Adrenal gland (tissue), 5 donors: ENCODE results near the gene FARP1.

Source experiments
- POLR2A ChIP-seq, 2 donors: fragments of 450-650 bp; IDR thresholded peaks; one replicate each; pipeline ENCODE4 v1.6.1; 2017; ENCODE audit warnings: antibody characterized with exemption in 2 of 2, mild to moderate bottlenecking in 2 of 2, moderate library complexity in 1 of 2
- TF ChIP-seq, protein P1 (sequence below), 6 experiments: fragments of 450-650 bp in 4 of 6; fragments of 200-600 bp in 2 of 6; sonication (generic) in 1 of 6; IDR thresholded peaks; 1 replicate in 5 of 6; 2 replicates in 1 of 6; pipeline versions ENCODE4 v1.5.1 to v1.8.0; 2016 to 2021; ENCODE audit warnings: antibody characterized with exemption in 6 of 6, mild to moderate bottlenecking in 2 of 6, moderate library complexity in 1 of 6
- donor health status: DM: no; HTN: no; CAD: no.

DNA sequence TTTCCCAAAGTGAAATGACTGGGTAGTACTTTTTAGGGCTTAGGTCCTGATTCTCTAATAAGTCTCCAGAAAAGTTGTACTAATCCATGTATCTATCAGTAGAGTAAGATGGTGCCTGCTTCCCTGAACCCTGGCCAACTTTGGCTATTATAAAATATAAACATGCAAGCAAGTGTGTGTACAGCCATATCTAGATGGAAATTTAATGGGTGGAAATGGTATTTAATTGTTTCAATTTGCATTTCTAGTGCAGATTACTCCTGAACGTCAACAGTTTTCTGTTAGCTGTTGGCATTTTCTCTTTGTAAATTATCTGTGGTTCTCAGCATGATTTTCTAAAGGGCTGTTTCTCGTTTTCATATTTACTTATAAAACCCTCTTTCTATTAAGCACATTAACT lies 221.3 kb downstream of the FARP1 start:
- no peak for TF ChIP-seq POLR2A (IDR thresholded peaks at IDR 0.05)
- TF ChIP-seq, protein P1, sequence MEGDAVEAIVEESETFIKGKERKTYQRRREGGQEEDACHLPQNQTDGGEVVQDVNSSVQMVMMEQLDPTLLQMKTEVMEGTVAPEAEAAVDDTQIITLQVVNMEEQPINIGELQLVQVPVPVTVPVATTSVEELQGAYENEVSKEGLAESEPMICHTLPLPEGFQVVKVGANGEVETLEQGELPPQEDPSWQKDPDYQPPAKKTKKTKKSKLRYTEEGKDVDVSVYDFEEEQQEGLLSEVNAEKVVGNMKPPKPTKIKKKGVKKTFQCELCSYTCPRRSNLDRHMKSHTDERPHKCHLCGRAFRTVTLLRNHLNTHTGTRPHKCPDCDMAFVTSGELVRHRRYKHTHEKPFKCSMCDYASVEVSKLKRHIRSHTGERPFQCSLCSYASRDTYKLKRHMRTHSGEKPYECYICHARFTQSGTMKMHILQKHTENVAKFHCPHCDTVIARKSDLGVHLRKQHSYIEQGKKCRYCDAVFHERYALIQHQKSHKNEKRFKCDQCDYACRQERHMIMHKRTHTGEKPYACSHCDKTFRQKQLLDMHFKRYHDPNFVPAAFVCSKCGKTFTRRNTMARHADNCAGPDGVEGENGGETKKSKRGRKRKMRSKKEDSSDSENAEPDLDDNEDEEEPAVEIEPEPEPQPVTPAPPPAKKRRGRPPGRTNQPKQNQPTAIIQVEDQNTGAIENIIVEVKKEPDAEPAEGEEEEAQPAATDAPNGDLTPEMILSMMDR (IDR thresholded peaks at IDR 0.05): no peak
